Stomach (tissue), 9 donors: ENCODE measurements around the gene SORL1. TPM values are rescaled to one million over a fixed set of nuclear protein-coding genes. Genes with fewer than 3 reads are reported as not detected.

Source experiments
- DNase-seq, 2 donors: peaks; one replicate each; pipeline versions ENCODE4 v3.0.0 to v3.0.0-alpha.2; 2013 to 2019
- H3K27ac ChIP-seq, 5 donors: fragments of 200-600 bp in 4 of 5; sonication (generic) in 4 of 5; one replicate each; pipeline ENCODE4 v1.5.1; 2013 to 2019; ENCODE audit warnings: mild to moderate bottlenecking in 1 of 5, moderate library complexity in 1 of 5
- H3K27me3 ChIP-seq, 3 donors: fragments of 200-600 bp; sonication (generic); one replicate each; pipeline ENCODE4 v1.5.1; 2017 to 2019; ENCODE audit warnings: mixed run types in 1 of 3
- H3K36me3 ChIP-seq, 4 donors: fragments of 200-600 bp; sonication (generic); 1 replicate in 3 of 4; 2 replicates in 1 of 4; pipeline ENCODE4 v1.5.1; 2016 to 2019
- H3K4me1 ChIP-seq, 4 donors: fragments of 200-600 bp; sonication (generic); one replicate each; pipeline ENCODE4 v1.5.1; 2016 to 2019
- H3K4me3 ChIP-seq, 4 donors: fragments of 200-600 bp; sonication (generic) in 3 of 4; one replicate each; pipeline ENCODE4 v1.5.1; 2016 to 2019; ENCODE audit warnings: mild to moderate bottlenecking in 1 of 4
- H3K9me3 ChIP-seq, 4 donors: fragments of 200-600 bp; sonication (generic); one replicate each; pipeline ENCODE4 v1.5.1; 2016 to 2019
- EP300 ChIP-seq: sonication (generic); formaldehyde crosslinking; IDR thresholded peaks from one replicate; pipeline ENCODE4 v1.6.1; 2017; ENCODE audit warnings: antibody characterized with exemption
- POLR2A ChIP-seq, 4 donors: fragments of 450-650 bp; IDR thresholded peaks; one replicate each; pipeline ENCODE4 v1.6.1; 2016; ENCODE audit warnings: antibody characterized with exemption in 4 of 4, control low read depth in 2 of 4, mild to moderate bottlenecking in 1 of 4, moderate library complexity in 1 of 4
- POLR2AphosphoS5 ChIP-seq, 3 donors: sonication (generic); formaldehyde crosslinking; IDR thresholded peaks; one replicate each; pipeline ENCODE4 v1.6.1; 2016; ENCODE audit warnings: antibody characterized with exemption in 3 of 3
- WGBS, 5 donors: extraction: QIAGEN DNeasy Blood & Tissue Kit in 3 of 5; methylation state at CpG; one replicate each; pipeline versions ENCODE4 v1.1.5 to v1.1.7; 2013 to 2018; 5-methylcytosine and 5-hydroxymethylcytosine counted together
- intact Hi-C: fragments of 100-400 bp; cut with DNase I; formaldehyde crosslinking; loops from one replicate; pipeline ENCODE4 v1.15.1; 2023; ENCODE audit warnings: low total_unique reads
- polyA plus RNA-seq, 3 donors: library from polyadenylated mRNA; stranded (reverse); fragments of 200-250 nt; gene quantifications; one replicate each; pipeline ENCODE4 v1.2.3, GENCODE V29; 2013
- total RNA-seq, 5 donors: library from RNA; depleted of rRNA; stranded (reverse); fragments of >200 nt; gene quantifications; one replicate each; pipeline versions ENCODE4 v1.1.0 to v1.2.3, GENCODE V29; 2014 to 2016
- TF ChIP-seq, protein P1 (sequence below), 7 experiments: fragments of 450-650 bp in 4 of 7; fragments of 200-600 bp in 3 of 7; sonication (generic) in 3 of 7; IDR thresholded peaks; one replicate each; pipeline ENCODE4 v1.5.1; 2016 to 2019; ENCODE audit warnings: antibody characterized with exemption in 7 of 7, control low read depth in 2 of 7, mild to moderate bottlenecking in 1 of 7
- donor health status: healthy with polysubstance abuse.
- donor health status: Bipolar disorder and iron deficiency.
- donor health status: healthy.

Gene SORL1
- total and polyA plus RNA-seq, 8 donors, result 0.76 to 161 (median 18.2) TPM

DNA sequence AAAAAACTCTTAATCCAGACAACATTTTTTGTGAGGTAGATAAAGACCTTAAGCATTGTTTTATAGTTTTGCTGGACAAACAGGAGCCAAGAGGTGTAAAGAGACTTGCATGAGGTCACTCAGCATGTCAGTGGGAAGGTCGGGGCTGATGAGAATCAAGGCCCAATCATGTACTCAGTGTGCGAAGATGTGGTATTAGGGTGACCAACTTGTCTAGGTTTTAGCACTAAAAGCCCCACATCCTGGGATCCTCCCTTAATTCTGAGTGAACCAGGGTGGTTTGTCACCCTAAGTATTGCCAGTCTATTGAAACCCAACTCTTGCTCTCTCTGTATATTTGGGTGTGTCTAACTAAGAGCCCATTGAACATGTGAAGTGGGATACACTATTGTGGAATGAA, 20.2 kb downstream of the SORL1 start:
- no peak for TF ChIP-seq EP300
- TF ChIP-seq, protein P1, sequence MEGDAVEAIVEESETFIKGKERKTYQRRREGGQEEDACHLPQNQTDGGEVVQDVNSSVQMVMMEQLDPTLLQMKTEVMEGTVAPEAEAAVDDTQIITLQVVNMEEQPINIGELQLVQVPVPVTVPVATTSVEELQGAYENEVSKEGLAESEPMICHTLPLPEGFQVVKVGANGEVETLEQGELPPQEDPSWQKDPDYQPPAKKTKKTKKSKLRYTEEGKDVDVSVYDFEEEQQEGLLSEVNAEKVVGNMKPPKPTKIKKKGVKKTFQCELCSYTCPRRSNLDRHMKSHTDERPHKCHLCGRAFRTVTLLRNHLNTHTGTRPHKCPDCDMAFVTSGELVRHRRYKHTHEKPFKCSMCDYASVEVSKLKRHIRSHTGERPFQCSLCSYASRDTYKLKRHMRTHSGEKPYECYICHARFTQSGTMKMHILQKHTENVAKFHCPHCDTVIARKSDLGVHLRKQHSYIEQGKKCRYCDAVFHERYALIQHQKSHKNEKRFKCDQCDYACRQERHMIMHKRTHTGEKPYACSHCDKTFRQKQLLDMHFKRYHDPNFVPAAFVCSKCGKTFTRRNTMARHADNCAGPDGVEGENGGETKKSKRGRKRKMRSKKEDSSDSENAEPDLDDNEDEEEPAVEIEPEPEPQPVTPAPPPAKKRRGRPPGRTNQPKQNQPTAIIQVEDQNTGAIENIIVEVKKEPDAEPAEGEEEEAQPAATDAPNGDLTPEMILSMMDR (IDR thresholded peaks at IDR 0.05), result no peak
- no peak for TF ChIP-seq POLR2A (IDR thresholded peaks at IDR 0.05)
- TF ChIP-seq POLR2AphosphoS5 (IDR thresholded peaks at IDR 0.05), result no peak
- Histone ChIP-seq H3K9me3 (no peaks in the 10 kb centered on the region), H3K4me3 (no peak overlapping the region), H3K4me1 (peaks cover 3 to 40% (median 15%) of the 10 kb centered on the region in 4 donors), H3K27me3 (no peaks in the 10 kb centered on the region), H3K36me3 (peaks cover 0 to 8% (median 3%) of the 10 kb centered on the region in 4 donors), H3K27ac (no peak overlapping the region)
- intact Hi-C loops, result no loop called here
- WGBS, 5 donors, result 77 to 90% (median 85%) methylated on average over 2 of the region's 2 CpGs
- no peak for DNase-seq

DNA sequence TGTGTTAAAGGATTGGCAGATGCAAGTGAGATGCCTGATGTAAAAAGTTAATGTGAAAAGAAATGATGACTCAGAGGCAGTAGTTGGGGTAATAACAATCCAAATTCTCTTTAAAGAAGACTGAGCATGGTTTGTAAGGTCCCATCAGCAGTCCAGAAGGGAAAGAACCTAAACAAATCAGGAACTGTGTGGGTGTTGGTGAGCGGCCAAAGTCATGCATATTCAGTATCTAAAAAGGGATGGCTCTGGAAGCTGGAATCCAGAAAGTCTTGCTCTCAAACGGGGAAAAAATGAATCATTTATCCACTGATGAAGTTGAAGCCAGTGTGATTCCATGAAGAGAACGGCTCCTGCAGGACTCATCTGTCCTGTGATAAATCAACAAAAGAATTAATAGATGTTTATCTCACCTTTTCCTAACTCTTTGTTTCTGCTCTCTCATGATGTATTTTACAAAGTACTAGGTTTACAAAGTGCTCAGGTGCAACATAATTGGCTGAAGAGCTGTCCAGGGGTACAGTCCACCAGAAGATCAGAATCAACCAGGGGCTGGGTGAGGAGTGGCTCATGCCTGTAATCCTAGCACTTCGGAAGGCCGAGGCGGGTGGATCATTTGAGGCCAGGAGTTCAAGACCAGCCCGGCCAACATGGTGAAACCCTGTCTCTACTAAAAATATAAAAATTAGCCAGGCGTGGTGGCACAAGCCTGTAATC, 21.1 kb downstream of the SORL1 start:
- Histone ChIP-seq H3K27ac (no peak overlapping the region), H3K9me3 (no peaks in the 10 kb centered on the region), H3K27me3 (no peaks in the 10 kb centered on the region), H3K36me3 (peaks cover 0 to 8% (median 3%) of the 10 kb centered on the region in 4 donors), H3K4me3 (no peak overlapping the region), H3K4me1 (peaks cover 0 to 38% (median 8%) of the 10 kb centered on the region in 4 donors)
- no peak for DNase-seq
- TF ChIP-seq, protein P1 (IDR thresholded peaks at IDR 0.05), result no peak
- no peak for TF ChIP-seq POLR2A (IDR thresholded peaks at IDR 0.05)
- TF ChIP-seq EP300, result no peak
- TF ChIP-seq POLR2AphosphoS5 (IDR thresholded peaks at IDR 0.05), result no peak
- 76 to 86% (median 79%) methylated on average over 8 of the region's 8 CpGs for WGBS, 5 donors
- intact Hi-C loops, result no loop called here

DNA sequence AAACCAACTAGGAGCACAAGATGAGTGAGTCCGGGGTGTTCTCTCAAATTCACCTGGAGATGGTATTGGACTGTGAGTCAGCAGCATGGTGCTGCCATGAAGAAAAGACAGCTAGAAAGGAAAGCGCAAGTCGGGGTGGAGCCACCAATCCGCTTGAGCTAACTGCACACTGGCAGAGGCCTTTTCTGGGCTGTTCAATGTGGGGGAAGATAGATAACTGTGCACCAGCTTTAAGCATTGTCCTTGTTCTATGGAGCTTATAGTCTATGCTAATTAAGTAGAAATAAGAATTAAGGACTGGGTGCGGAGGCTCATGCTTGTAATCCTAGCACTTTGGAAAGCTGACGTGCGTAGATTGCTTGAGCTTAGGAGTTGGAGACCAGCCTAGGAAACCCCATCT, 22.6 kb downstream of the SORL1 start:
- Histone ChIP-seq H3K36me3 (peaks cover 0 to 8% (median 3%) of the 10 kb centered on the region in 4 donors), H3K27me3 (no peaks in the 10 kb centered on the region), H3K4me3 (no peak overlapping the region), H3K9me3 (no peaks in the 10 kb centered on the region), H3K4me1 (peaks cover 7 to 47% (median 20%) of the 10 kb centered on the region in 4 donors), H3K27ac (no peak overlapping the region)
- no peak for DNase-seq
- 97 to 100% (median 98%) methylated on average over 7 of the region's 7 CpGs for WGBS, 5 donors
- intact Hi-C loops, result no loop called here
- TF ChIP-seq POLR2A (IDR thresholded peaks at IDR 0.05) (no peak), EP300 (no peak), POLR2AphosphoS5 (IDR thresholded peaks at IDR 0.05) (no peak)
- TF ChIP-seq, protein P1 (IDR thresholded peaks at IDR 0.05), result no peak

DNA sequence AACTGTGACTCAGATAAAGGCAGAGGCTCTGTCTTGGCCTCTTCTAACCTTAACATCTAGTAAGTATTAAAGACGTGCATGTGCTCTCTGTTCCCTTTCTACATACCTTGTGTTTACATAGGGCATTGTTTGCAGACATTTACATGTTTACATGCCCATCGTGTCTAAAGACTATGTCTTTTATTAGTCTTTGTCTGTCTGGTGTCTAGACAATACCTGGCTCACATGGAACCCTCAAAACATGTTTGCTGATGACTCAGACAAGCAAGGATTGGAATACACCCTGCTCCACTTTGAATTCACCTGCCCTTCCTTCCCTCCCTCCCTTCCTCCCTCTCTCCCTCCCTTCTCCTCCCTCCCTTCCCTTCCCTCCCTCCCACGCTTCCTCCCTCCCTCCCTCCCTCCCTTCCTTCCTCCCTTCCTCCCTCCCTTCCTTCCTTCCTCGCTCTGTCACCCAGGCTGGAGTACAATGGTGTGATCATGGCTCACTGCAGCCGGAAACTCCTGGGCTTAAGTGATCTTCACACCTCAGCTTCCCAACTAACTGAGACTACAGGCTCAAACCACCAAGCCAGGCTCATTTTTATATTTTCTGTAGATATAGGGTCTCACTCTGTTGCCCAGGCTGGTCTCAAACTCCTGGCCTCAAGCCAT, 24.4 kb downstream of the SORL1 start:
- peak in 1 of 2 donors; percentile 52 for DNase-seq
- Histone ChIP-seq H3K9me3 (no peaks in the 10 kb centered on the region), H3K36me3 (peaks cover 0 to under 1% (median 0%) of the 10 kb centered on the region in 4 donors), H3K27me3 (no peaks in the 10 kb centered on the region), H3K4me3 (no peak overlapping the region), H3K4me1 (peaks cover 7 to 51% (median 21%) of the 10 kb centered on the region in 4 donors), H3K27ac (peak overlapping the region in 1 of 5 donors; percentile 32)
- TF ChIP-seq EP300 (no peak), POLR2AphosphoS5 (IDR thresholded peaks at IDR 0.05) (no peak), POLR2A (IDR thresholded peaks at IDR 0.05) (no peak)
- TF ChIP-seq, protein P1 (IDR thresholded peaks at IDR 0.05), result no peak
- WGBS, 5 donors, result 47 to 62% (median 53%) methylated on average over 5 of the region's 5 CpGs
- intact Hi-C loops, result no loop called here
